HG03439 (cell line): ENCODE results near the gene SYNGAP1.

Experiments
- ATAC-seq: cut with Tn5 transposase; IDR thresholded peaks from one replicate; pipeline ENCODE4 v1.9.1; 2021; ENCODE audit warnings: mild to moderate bottlenecking, moderate library complexity; ENCODE audit not compliant: unreplicated experiment

Gene SYNGAP1

DNA sequence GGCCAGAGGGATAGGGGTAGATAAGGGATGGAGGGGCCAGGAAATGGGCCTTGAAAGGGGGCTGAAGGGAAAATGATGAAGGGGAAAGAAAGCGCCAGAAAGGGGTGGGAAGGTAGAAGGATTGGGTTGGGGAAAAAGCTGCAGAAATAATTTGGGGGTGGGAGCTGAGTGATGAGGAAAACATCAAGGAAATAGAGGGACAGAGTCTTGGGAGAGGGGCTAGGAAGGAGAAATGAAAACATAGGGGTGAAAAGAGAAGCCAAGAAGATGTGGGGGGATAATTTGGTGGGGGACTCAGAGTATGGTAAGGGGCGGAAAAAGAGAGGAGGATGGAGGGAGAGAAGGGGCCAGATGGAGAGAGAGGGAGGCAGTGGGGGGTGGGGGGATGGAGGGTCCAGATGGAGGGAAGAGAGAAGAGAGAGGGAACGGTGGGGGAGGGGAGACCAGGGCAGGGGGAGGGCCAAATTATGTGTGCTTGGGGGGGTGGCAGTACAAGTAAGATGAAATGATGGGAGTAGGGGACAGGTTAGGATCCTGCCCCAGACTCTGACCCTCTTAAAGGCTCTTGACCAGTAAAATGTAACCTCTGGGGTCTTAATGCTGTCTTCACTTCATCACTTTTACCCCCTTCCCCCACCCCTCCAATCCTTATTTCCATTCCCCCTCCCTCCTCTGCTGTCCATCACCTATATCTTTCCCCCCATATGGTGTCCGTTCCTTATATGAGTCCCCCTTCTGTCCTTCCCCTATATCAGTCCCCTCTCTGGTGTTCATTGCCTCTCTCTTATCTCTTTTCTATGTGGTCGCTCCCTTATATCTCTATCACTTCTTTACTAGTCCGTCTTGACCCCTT lies 852 bp downstream of the SYNGAP1 start:
- ATAC-seq, result no peak

DNA sequence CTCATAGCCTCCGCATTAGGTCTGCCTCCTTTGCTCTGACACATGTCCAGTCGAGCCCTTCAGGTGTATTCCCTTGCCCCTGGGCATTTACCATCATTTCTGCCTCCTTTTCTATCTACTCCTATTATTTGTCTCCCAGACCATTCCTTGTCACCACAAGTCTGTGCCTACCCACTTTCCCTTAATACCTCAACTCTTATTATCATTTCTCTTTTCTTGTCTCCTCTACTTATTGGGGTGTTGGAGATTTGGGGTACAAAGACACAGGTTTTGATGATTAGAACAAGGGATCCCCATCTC lies 1.4 kb downstream of the SYNGAP1 start:
- no peak for ATAC-seq

- ATAC-seq, result no peak
Measured at GRCh38 chr6:33423777-33424176, 3.9 kb downstream of the SYNGAP1 start.

GRCh38 chr6:33424855-33425667 lies 5.2 kb downstream of the SYNGAP1 start:
- ATAC-seq, result no peak

DNA sequence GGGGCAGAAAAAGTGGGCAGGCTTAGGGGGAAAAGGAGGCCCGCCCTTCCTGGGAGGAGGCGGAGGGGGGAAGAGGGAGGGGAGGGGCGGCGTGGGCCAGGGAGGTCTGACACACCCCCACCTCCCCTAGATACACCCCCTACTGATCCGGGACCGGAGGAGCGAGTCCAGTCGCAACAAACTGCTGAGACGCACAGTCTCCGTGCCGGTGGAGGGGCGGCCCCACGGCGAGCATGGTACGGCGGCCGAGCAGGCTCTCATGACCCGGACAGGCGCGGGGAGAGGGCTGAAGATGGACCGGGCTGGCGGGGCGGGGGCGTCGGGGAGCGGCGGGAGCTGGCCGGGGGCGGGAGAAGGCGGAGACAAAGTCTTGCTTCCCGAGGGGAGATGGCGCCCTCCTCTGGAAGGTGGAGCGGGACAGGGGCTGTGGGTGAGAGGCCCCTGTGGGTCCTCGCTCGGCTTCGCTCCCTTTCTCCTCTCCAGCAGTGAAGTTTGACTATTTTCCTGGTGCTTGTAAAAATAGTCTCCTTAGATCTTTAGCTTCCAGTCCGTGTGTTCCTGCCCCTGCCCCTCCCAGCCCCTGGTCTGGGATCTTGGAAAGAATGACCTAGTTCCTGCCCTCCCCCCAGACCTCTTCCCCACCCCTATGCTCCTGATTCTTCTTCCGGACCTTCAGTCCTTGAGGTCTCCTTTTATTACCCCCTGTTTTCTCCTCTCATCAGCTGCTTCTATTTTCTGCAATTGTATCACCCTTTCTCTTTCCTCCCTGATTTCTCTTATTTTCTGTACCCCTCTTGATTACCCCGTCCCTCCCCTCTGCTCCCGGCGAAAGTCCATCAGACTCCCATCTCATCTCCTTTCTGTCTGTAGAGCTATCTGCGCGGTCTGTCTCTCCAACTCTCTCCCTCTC lies 6.1 kb downstream of the SYNGAP1 start:
- peak; percentile 48 for ATAC-seq

DNA sequence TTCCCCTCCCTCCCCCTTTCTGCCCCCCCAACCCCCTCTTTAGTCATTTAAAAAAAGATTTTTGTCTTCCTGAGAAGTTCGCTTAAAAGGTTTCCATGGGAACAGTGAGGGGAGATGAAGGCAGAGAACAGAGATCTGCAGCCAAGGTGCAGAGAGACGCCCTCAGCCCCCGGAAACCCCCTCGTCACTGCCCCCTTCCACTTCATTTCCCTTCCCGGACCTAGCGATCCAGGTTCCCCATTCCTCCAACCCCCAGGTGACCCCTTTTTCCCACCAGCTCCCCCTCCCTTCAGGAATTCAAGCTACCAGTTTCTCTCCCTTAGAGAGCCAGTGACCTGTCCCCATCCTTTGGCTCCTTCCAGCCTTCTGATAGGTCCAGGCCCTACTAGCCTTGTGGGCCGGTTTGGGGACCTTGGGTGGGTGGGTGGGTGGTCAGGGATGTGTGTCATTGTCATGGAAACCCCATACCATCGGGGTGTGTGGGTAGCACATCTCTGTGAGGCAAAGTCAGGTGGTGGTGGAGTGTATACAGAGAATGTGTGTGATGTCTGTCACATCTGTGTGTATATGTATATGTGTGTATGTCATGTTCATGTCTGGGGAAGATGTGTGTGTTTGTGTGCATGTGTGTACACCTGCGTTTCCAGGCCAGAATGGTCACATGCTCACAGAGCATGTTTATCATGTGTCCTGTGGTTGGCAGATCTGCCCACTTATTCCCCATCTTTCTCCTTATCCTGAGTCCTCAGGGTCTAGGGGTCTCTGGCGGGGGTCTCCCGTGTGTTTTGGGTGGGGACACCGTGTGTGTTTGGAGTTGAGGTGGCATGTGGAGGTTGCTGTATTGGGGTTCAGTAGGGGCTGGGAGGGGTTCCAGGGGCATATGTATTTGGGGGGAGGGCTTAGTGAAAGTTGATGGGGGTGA lies 7.0 kb downstream of the SYNGAP1 start:
- no peak for ATAC-seq

GRCh38 chr6:33427585-33428223 lies 7.8 kb downstream of the SYNGAP1 start:
- no peak for ATAC-seq

- ATAC-seq, result no peak
Measured at GRCh38 chr6:33428224-33428965, 8.5 kb downstream of the SYNGAP1 start.

- no peak for ATAC-seq
Measured at GRCh38 chr6:33428966-33429749, 9.3 kb downstream of the SYNGAP1 start.

DNA sequence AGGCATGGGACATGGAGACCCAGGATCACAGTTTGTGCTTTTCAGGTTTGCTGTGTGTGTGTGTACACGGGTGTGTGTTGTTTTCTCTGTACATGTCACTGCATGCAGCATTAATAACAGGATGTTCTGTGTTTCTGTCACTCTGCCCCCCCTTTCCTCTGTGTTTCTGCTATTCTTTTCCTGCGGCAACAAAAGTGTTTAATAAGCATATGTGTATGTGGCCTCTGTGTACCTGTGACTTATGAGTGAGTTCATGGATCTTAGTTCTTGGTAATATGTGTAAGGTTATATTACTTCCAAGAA lies 9.8 kb downstream of the SYNGAP1 start:
- no peak for ATAC-seq

DNA sequence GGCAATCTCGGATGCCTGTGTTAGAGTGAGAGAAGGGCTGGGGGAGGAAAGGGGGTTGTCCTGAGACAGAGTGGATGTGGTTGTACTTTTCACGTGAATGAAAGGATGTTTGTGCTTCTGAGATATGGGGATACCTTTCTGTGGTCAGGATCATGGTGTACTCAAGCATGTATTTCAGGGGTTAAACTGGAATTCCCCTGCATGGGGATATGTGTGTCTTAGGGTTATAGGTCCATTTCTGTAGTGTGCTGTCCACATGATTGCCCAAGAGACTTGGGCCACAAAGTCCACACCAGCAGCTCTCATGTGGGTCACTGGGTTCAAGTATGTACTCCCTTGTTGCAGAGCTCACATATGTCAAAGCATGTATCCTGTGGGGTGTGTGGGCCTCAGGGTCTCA lies 10.5 kb downstream of the SYNGAP1 start:
- no peak for ATAC-seq

GRCh38 chr6:33430991-33431879 lies 11.4 kb downstream of the SYNGAP1 start:
- ATAC-seq, result no peak

- ATAC-seq, result no peak
Measured at GRCh38 chr6:33431880-33432541, 12.1 kb downstream of the SYNGAP1 start.

DNA sequence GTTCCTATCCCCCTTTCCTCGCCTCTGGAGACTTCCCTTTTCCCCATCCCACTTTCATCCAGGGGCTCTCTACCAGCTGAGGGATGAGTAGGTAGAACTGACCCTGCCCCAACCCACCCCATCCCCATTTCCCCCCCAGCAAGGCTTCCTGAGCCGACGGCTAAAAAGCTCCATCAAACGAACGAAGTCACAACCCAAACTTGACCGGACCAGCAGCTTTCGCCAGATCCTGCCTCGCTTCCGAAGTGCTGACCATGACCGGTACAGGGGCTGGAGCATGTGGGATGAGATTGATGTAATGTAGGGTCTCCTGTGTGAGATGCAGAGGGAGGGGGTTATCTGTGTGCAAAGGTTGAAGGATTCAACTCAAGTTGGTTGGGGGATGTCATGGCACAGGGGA lies 12.7 kb downstream of the SYNGAP1 start:
- ATAC-seq, result no peak

GRCh38 chr6:33433001-33433543 lies 13.2 kb downstream of the SYNGAP1 start:
- ATAC-seq, result no peak

DNA sequence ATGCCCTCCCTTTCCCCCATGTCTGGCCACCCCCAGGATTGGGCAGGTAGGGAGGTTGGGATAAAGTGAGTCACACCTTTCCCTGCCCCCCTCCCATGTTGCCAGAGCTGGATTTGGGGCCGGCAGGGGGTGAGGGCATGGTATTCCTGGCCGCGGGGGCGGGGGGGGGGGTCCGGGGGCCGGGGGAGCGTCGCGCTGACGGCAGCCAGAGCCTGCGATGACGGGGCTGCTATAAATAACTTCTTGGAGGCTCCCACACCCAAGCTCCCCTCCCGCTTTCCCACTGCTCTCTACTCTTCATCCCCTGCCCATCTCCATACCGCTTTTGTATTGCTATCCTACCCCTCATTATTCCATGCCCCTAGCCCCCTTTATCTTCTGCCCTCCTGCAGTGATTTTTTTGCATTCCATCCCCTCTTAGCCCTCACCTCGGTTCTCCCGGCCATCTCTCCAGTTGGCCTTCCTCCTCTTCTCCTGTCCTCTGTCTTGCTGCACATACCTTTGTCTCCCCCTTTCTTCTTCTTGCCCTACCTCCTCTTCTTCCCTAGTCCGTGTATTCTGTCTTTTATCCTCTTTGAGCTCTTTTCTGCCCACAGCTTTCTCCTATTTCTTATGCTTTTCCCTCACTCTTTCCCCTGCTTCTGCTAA lies 13.8 kb downstream of the SYNGAP1 start:
- ATAC-seq, result no peak
